Measurements from ENCODE around the gene PCSK6.

PCSK6 gene

GRCh38 chr15:101528917-101529299 lies 39.4 kb upstream of the PCSK6 start:
- no peak for DNase-seq (ENCODE audit: low read depth)
- no peak overlapping the region for H3K4me3 ChIP-seq (ENCODE audit: low read depth, low read length)
- no peak for TF ChIP-seq CTCF (IDR thresholded peaks at IDR 0.05; ENCODE audit: insufficient read depth, low read depth, low read length, missing control alignments)

GRCh38 chr15:101528108-101528916 lies 38.8 kb upstream of the PCSK6 start:
- no peak overlapping the region for H3K4me3 ChIP-seq (ENCODE audit: low read depth, low read length)
- no peak for DNase-seq (ENCODE audit: low read depth)
- no peak for TF ChIP-seq CTCF (IDR thresholded peaks at IDR 0.05; ENCODE audit: insufficient read depth, low read depth, low read length, missing control alignments)

- no peak overlapping the region for H3K4me3 ChIP-seq (ENCODE audit: low read depth, low read length)
- no peak for DNase-seq (ENCODE audit: low read depth)
- no peak for TF ChIP-seq CTCF (IDR thresholded peaks at IDR 0.05; ENCODE audit: insufficient read depth, low read depth, low read length, missing control alignments)
These were observed 37.4 kb upstream of the PCSK6 start for GRCh38 chr15:101526890-101527289.

GRCh38 chr15:101526442-101526841 lies 36.9 kb upstream of the PCSK6 start:
- no peak for TF ChIP-seq CTCF (IDR thresholded peaks at IDR 0.05; ENCODE audit: insufficient read depth, low read depth, low read length, missing control alignments)
- no peak for DNase-seq (ENCODE audit: low read depth)
- no peak overlapping the region for H3K4me3 ChIP-seq (ENCODE audit: low read depth, low read length)

GRCh38 chr15:101526021-101526420 lies 36.5 kb upstream of the PCSK6 start:
- TF ChIP-seq CTCF (IDR thresholded peaks at IDR 0.05; ENCODE audit: insufficient read depth, low read depth, low read length, missing control alignments) = no peak
- DNase-seq (ENCODE audit: low read depth) = no peak
- H3K4me3 ChIP-seq (ENCODE audit: low read depth, low read length) = no peak overlapping the region

- no peak for TF ChIP-seq CTCF (IDR thresholded peaks at IDR 0.05; ENCODE audit: insufficient read depth, low read depth, low read length, missing control alignments)
- no peak for DNase-seq (ENCODE audit: low read depth)
- no peak overlapping the region for H3K4me3 ChIP-seq (ENCODE audit: low read depth, low read length)
These were observed 35.7 kb upstream of the PCSK6 start for GRCh38 chr15:101525087-101525669.
